Esophagus squamous epithelium (tissue), 4 donors: ENCODE data around the gene UBE2L3.

Experiments used
- CTCF ChIP-seq, 6 experiments: fragments of 450-650 bp in 4 of 6; fragments of 200-600 bp in 2 of 6; sonication (generic) in 2 of 6; IDR thresholded peaks; one replicate each; pipeline ENCODE4 v1.5.1; 2016 to 2019; ENCODE audit warnings: antibody characterized with exemption in 6 of 6, mild to moderate bottlenecking in 4 of 6, moderate library complexity in 4 of 6
- POLR2A ChIP-seq, 4 donors: fragments of 450-650 bp; IDR thresholded peaks; one replicate each; pipeline ENCODE4 v1.6.1; 2017; ENCODE audit warnings: antibody characterized with exemption in 4 of 4, mild to moderate bottlenecking in 4 of 4, moderate library complexity in 3 of 4

- no peak for TF ChIP-seq CTCF (IDR thresholded peaks at IDR 0.05)
- TF ChIP-seq POLR2A (IDR thresholded peaks at IDR 0.05) = no peak
Observed at GRCh38 chr22:21571679-21572078, 4.2 kb downstream of the UBE2L3 start.
